HUDEP-2 (cell line): ENCODE results near the gene BHMT2.

Experiments
- DNase-seq, 76 experiments: peaks; one replicate each; lab custom pipeline; 2025; ENCODE audit not compliant: unreplicated experiment in 76 of 76; lab: John Stamatoyannopoulos, UW

The BHMT2 gene

GRCh38 chr5:79111960-79112702 lies 42.6 kb downstream of the BHMT2 start:
- DNase-seq: no peak

- no peak for DNase-seq
Measured at GRCh38 chr5:79112703-79113058, 43.1 kb downstream of the BHMT2 start.

GRCh38 chr5:79119486-79119885 lies 49.9 kb downstream of the BHMT2 start:
- DNase-seq: no peak

- no peak for DNase-seq
Measured at GRCh38 chr5:79120221-79120620, 50.7 kb downstream of the BHMT2 start.

GRCh38 chr5:79122973-79123372 lies 53.4 kb downstream of the BHMT2 start:
- no peak for DNase-seq

GRCh38 chr5:79124607-79125006 lies 55.0 kb downstream of the BHMT2 start:
- no peak for DNase-seq

- DNase-seq: no peak
Measured at GRCh38 chr5:79130781-79131180, 61.2 kb downstream of the BHMT2 start.

- peak in 23 of 76 experiments; percentile 2 to 65 (median 17) for DNase-seq
Measured at GRCh38 chr5:79133121-79133656, 63.6 kb downstream of the BHMT2 start.

GRCh38 chr5:79133657-79134451 lies 64.3 kb downstream of the BHMT2 start:
- DNase-seq: peak in 56 of 76 experiments; percentile 2 to 64 (median 29)

GRCh38 chr5:79135790-79136553 lies 66.4 kb downstream of the BHMT2 start:
- no peak for DNase-seq

GRCh38 chr5:79136618-79137017 lies 67.1 kb downstream of the BHMT2 start:
- no peak for DNase-seq
